Ishikawa (cell line): ENCODE data around the gene PKDREJ.

Experiments
- CEBPB ChIP-seq: IDR thresholded peaks from 2 replicates; pipeline ENCODE4 v1.6.1; 2012
- CREB1 ChIP-seq: IDR thresholded peaks from 2 replicates; pipeline ENCODE4 v1.6.1; 2012; ENCODE audit warnings: low read depth
- EGR1 ChIP-seq: IDR thresholded peaks from 2 replicates; pipeline ENCODE4 v1.6.1; 2012
- EP300 ChIP-seq: IDR thresholded peaks from 2 replicates; pipeline ENCODE4 v1.6.1; 2012; ENCODE audit warnings: borderline replicate concordance
- FOXM1 ChIP-seq: IDR thresholded peaks from 2 replicates; pipeline ENCODE4 v1.6.1; 2012; ENCODE audit warnings: low read depth, borderline replicate concordance
- NFIC ChIP-seq: IDR thresholded peaks from 2 replicates; pipeline ENCODE4 v1.6.1; 2012
- RAD21 ChIP-seq: IDR thresholded peaks from 2 replicates; pipeline ENCODE4 v1.6.1; 2012; ENCODE audit warnings: low read depth
- REST ChIP-seq: IDR thresholded peaks from 2 replicates; pipeline ENCODE4 v1.6.1; 2012; ENCODE audit warnings: low read depth, mild to moderate bottlenecking
- TAF1 ChIP-seq: IDR thresholded peaks from 2 replicates; pipeline ENCODE4 v1.6.1; 2012; ENCODE audit warnings: low read depth, mild to moderate bottlenecking
- TCF12 ChIP-seq: IDR thresholded peaks from 2 replicates; pipeline ENCODE4 v1.6.1; 2012; ENCODE audit warnings: low read depth
- TEAD4 ChIP-seq: IDR thresholded peaks from 2 replicates; pipeline ENCODE4 v1.6.1; 2012
- YY1 ChIP-seq: IDR thresholded peaks from 2 replicates; pipeline ENCODE4 v1.6.1; 2012; ENCODE audit warnings: low read depth
- ZBTB7A ChIP-seq: IDR thresholded peaks from 2 replicates; pipeline ENCODE4 v1.6.1; 2012; ENCODE audit warnings: low read depth
- TF ChIP-seq, protein P1 (sequence below): IDR thresholded peaks from 2 replicates; pipeline ENCODE4 v1.6.1; 2012
- TF ChIP-seq, protein P2 (sequence below): IDR thresholded peaks from 2 replicates; pipeline ENCODE4 v1.6.1; 2012

Gene PKDREJ, protein sequence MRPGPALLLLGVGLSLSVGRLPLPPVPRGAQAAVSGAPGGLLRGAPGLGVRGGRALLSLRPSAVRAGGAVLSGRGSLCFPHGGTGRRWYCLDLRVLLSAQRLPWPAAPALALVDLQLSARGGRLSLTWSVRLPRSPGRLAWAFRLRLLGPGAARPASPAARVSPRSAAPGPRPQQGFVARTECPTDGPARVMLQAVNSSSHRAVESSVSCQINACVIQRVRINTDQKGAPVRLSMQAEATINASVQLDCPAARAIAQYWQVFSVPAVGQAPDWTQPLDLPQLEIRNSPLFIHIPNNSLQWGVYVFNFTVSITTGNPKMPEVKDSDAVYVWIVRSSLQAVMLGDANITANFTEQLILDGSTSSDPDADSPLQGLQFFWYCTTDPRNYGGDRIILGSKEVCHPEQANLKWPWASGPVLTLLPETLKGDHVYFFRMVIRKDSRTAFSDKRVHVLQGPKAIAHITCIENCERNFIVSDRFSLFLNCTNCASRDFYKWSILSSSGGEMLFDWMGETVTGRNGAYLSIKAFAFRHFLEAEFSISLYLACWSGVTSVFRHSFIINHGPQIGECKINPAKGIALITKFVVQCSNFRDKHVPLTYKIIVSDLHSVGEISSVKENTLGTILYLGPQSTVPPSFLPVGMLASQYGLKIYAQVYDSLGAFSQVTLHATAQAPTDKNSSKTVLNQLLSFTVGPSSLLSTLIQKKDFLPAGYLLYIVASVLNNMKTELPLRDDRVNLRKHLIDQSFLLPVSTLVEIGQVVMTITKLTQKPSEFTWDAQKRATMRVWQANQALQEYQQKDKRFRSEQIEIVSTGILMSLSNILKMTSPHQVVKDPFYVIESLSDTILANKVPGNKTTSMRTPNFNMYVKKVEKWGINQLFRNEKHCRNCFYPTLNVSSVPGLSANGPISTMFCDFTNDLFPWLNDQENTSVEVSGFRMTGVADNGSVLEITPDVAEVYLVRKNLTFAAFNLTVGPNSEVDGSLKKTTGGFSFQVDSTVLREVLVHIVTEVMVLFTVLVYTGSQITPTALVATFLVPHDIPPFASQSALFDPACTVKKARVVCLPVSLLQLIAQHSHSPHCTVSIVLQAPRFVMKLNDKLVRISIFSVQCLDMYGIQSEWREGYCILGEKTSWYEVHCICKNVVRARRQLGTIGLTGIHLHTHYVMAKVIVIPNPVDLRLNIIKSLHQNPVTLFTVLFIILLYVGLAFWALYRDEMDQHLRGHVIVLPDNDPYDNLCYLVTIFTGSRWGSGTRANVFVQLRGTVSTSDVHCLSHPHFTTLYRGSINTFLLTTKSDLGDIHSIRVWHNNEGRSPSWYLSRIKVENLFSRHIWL (N-terminal part only)

DNA sequence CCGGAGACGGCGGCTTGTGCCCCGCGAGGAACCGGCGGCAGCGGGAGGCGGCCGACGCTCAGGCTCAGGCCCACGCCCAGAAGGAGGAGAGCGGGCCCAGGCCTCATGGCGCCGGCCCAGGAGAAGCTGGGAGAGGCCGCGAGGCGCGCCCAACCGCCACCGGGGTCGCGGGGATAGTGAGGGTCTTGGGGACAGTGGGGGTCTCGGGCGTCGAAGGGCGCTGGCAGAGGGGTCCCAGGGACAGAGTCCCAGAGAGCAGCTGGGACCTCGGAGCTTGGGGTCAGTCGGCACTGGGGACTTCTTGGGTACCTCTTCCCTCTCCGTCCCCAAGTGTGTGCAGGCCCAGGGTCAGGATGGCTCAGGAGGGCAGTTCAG is at the start of gene PKDREJ:
PKDREJ (minus strand) TSS at position 128 of the 375 bp plus-strand sequence; CDS start at position 107, 21 bp downstream.
- TF ChIP-seq TEAD4 (no peak), CREB1 (no peak), YY1 (no peak), REST (no peak), TCF12 (no peak), RAD21 (no peak), EP300 (no peak), EGR1 (no peak), FOXM1 (no peak), ZBTB7A (no peak), TAF1 (no peak), CEBPB (no peak), NFIC (no peak)
- TF ChIP-seq, protein P1, sequence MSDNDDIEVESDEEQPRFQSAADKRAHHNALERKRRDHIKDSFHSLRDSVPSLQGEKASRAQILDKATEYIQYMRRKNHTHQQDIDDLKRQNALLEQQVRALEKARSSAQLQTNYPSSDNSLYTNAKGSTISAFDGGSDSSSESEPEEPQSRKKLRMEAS = no peak
- TF ChIP-seq, protein P2, sequence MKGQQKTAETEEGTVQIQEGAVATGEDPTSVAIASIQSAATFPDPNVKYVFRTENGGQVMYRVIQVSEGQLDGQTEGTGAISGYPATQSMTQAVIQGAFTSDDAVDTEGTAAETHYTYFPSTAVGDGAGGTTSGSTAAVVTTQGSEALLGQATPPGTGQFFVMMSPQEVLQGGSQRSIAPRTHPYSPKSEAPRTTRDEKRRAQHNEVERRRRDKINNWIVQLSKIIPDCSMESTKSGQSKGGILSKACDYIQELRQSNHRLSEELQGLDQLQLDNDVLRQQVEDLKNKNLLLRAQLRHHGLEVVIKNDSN = no peak

GRCh38 chr22:46312056-46312455 is 48.9 kb upstream of the PKDREJ start:
- TF ChIP-seq TCF12 (no peak), ZBTB7A (no peak), CREB1 (no peak), TAF1 (no peak), NFIC (no peak), YY1 (no peak), RAD21 (no peak)

- TF ChIP-seq YY1 = no peak
- TF ChIP-seq CREB1 = no peak
- TF ChIP-seq TCF12 = no peak
- TF ChIP-seq EP300 = no peak
- TF ChIP-seq NFIC = no peak
- TF ChIP-seq FOXM1 = no peak
- no peak for TF ChIP-seq CEBPB
- TF ChIP-seq REST = no peak
- TF ChIP-seq TEAD4 = no peak
- TF ChIP-seq, protein P1 = no peak
Observed at GRCh38 chr22:46309526-46310085, 46.5 kb upstream of the PKDREJ start.

DNA sequence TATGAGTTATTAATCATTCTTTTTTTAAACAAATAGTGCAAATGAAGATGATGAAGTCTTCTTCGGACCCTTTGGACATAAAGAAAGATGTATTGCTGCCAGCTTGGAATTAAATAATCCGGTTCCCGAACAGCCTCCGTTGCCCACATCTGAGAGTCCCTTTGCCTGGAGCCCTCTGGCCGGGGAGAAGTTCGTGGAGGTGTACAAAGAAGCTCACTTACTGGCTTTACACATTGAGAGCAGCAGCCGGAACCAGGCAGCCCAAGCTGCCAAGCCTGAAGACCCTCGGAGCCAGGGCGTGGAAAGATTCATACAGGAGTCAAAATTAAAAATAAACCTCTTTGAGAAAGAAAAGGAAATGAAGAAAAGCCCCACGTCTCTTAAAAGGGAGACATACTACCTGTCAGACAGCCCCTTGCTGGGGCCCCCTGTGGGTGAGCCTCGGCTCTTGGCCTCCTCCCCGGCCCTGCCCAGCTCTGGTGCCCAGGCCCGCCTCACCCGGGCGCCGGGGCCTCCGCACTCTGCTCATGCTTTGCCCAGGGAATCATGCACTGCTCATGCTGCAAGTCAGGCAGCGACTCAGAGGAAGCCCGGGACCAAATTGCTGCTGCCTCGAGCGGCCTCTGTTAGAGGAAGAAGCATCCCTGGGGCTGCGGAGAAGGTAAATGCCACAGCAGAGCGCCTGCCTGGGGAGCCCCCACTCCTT is 45.3 kb upstream of the PKDREJ start:
- TF ChIP-seq FOXM1 (no peak), TEAD4 (no peak), CREB1 (no peak), ZBTB7A (no peak), CEBPB (no peak), EP300 (no peak)
- TF ChIP-seq, protein P2 = no peak
- TF ChIP-seq, protein P1 = no peak
